SK-N-SH treated with all-trans-retinoic acid at 6 μM for 48 hours (cell line): ENCODE measurements around the gene LRRC17.

ENCODE experiments used
- ATAC-seq: fragments of 200-7000 bp; cut with Tn5 transposase; 3 replicates; pipeline ENCODE4 v1.9.1; 2020; ENCODE audit warnings: mild to moderate bottlenecking, moderate library complexity
- BACH2 ChIP-seq: fragments of 250-450 bp; sonication (Bioruptor Pico); IDR thresholded peaks from 2 replicates; pipeline ENCODE4 v1.9.0; 2021; ENCODE audit warnings: mild to moderate bottlenecking, borderline replicate concordance
- CSDC2 ChIP-seq: fragments of 250-450 bp; sonication (Bioruptor Pico); IDR thresholded peaks from 2 replicates; pipeline ENCODE4 v1.5.0; 2020; ENCODE audit warnings: mild to moderate bottlenecking, moderate library complexity
- ESRRG ChIP-seq: fragments of 250-450 bp; sonication (Bioruptor Pico); IDR thresholded peaks from 2 replicates; pipeline ENCODE4 v1.6.1; 2021; ENCODE audit warnings: mild to moderate bottlenecking
- GLIS3 ChIP-seq: fragments of 250-450 bp; sonication (Bioruptor Pico); IDR thresholded peaks from 2 replicates; pipeline ENCODE4 v1.5.0; 2020; ENCODE audit warnings: mild to moderate bottlenecking, moderate library complexity
- ISL1 ChIP-seq: fragments of 250-450 bp; sonication (Bioruptor Pico); IDR thresholded peaks from 2 replicates; pipeline ENCODE4 v2.1.2; 2022; ENCODE audit warnings: mild to moderate bottlenecking, moderate library complexity
- OSR1 ChIP-seq: fragments of 250-450 bp; sonication (Bioruptor Pico); IDR thresholded peaks from 2 replicates; pipeline ENCODE4 v1.8.0; 2022; ENCODE audit warnings: moderate library complexity, mild to moderate bottlenecking, inconsistent platforms
- PPARA ChIP-seq: fragments of 250-450 bp; sonication (Bioruptor Pico); IDR thresholded peaks from 2 replicates; pipeline ENCODE4 v1.5.0; 2020; ENCODE audit warnings: mild to moderate bottlenecking, borderline replicate concordance
- RARB ChIP-seq: fragments of 250-450 bp; sonication (Bioruptor Pico); IDR thresholded peaks from 2 replicates; pipeline ENCODE4 v1.8.0; 2021; ENCODE audit warnings: mild to moderate bottlenecking, moderate library complexity
- SNAI2 ChIP-seq: fragments of 250-450 bp; sonication (Bioruptor Pico); IDR thresholded peaks from 2 replicates; pipeline ENCODE4 v1.5.0; 2020; ENCODE audit warnings: mild to moderate bottlenecking, moderate library complexity
- TCF4 ChIP-seq: fragments of 250-450 bp; sonication (Bioruptor Pico); IDR thresholded peaks from 2 replicates; pipeline ENCODE4 v1.8.0; 2021; ENCODE audit warnings: mild to moderate bottlenecking, moderate library complexity, borderline replicate concordance
- TOX ChIP-seq: fragments of 250-450 bp; sonication (Bioruptor Pico); IDR thresholded peaks from 2 replicates; pipeline ENCODE4 v1.8.0; 2021; ENCODE audit warnings: mild to moderate bottlenecking, moderate library complexity, borderline replicate concordance
- ZC3H10 ChIP-seq: fragments of 250-450 bp; sonication (Bioruptor Pico); IDR thresholded peaks from 2 replicates; pipeline ENCODE4 v1.5.1; 2021; ENCODE audit warnings: mild to moderate bottlenecking, moderate library complexity
- ZFP3 ChIP-seq: fragments of 250-450 bp; sonication (Bioruptor Pico); IDR thresholded peaks from 2 replicates; pipeline ENCODE4 v1.5.0; 2020; ENCODE audit warnings: mild to moderate bottlenecking, moderate library complexity
- ZFP30 ChIP-seq: fragments of 450-650 bp; formaldehyde crosslinking; IDR thresholded peaks from 2 replicates; pipeline ENCODE4 v1.5.0; 2022; ENCODE audit warnings: mild to moderate bottlenecking, moderate library complexity
- ZNF565 ChIP-seq: fragments of 450-650 bp; formaldehyde crosslinking; conservative IDR thresholded peaks from 2 replicates; pipeline ENCODE4 v1.5.0; 2020; ENCODE audit warnings: low read depth, mild to moderate bottlenecking, moderate library complexity
- ZNF70 ChIP-seq: fragments of 450-650 bp; formaldehyde crosslinking; IDR thresholded peaks from 2 replicates; pipeline ENCODE4 v1.5.0; 2020; ENCODE audit warnings: mild to moderate bottlenecking, moderate library complexity
- ZNF8 ChIP-seq: fragments of 450-650 bp; formaldehyde crosslinking; IDR thresholded peaks from 2 replicates; pipeline ENCODE4 v1.5.0; 2020; ENCODE audit warnings: mild to moderate bottlenecking, moderate library complexity
- TF ChIP-seq, protein P1 (sequence below): fragments of 250-450 bp; sonication (Bioruptor Pico); IDR thresholded peaks from 2 replicates; pipeline ENCODE4 v1.8.0; 2020; ENCODE audit warnings: mild to moderate bottlenecking, moderate library complexity, borderline replicate concordance
- TF ChIP-seq, protein P2 (sequence below): fragments of 250-450 bp; sonication (Bioruptor Pico); IDR thresholded peaks from 2 replicates; pipeline ENCODE4 v1.8.0; 2021; ENCODE audit warnings: low read depth, mild to moderate bottlenecking, moderate library complexity, borderline replicate concordance
- TF ChIP-seq, protein P3 (sequence below): fragments of 250-450 bp; sonication (Bioruptor Pico); IDR thresholded peaks from 2 replicates; pipeline ENCODE4 v1.5.0; 2020; ENCODE audit warnings: mild to moderate bottlenecking, moderate library complexity
- TF ChIP-seq, protein P4 (sequence below): fragments of 250-450 bp; sonication (Bioruptor Pico); IDR thresholded peaks from 2 replicates; pipeline ENCODE4 v1.5.1; 2020; ENCODE audit warnings: low read depth, mild to moderate bottlenecking, moderate library complexity

The LRRC17 gene

DNA sequence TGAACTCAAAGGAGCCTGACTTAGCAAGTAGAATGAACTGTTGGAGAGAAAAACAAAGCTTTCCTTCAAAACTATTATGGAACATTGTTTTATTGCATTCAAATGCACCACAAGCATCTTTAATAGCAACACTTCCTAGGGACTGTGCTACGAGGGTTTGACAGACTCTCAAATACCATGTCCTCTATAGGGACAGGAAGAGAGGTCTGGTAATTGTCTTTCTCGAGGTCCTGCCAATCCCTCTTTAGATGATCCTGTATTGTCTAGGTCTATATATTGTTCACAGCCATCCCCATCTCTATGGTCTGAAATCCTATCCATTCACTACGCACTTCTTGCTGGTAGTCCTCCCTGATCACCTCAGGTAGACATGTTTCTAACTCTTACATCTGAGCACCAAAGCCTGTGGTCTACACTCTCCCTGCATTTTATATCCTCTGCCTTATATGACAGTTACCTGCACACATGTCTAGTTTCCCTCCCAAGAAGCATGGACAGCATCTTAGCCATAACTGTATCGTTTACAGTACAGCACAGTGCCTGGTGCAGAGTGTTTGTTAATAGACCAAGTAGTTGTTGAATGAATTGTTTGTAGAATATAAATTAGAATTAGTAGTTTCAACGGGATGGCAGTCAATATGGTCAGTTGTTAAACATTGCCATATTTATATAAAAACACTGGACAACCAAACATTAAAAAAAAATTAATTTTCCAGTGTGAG, 21.7 kb upstream of the LRRC17 start:
- no peak for TF ChIP-seq PPARA
- no peak for TF ChIP-seq TOX (CRISPR knock-in tag)
- TF ChIP-seq CSDC2 (CRISPR knock-in tag) = no peak
- TF ChIP-seq, protein P1, sequence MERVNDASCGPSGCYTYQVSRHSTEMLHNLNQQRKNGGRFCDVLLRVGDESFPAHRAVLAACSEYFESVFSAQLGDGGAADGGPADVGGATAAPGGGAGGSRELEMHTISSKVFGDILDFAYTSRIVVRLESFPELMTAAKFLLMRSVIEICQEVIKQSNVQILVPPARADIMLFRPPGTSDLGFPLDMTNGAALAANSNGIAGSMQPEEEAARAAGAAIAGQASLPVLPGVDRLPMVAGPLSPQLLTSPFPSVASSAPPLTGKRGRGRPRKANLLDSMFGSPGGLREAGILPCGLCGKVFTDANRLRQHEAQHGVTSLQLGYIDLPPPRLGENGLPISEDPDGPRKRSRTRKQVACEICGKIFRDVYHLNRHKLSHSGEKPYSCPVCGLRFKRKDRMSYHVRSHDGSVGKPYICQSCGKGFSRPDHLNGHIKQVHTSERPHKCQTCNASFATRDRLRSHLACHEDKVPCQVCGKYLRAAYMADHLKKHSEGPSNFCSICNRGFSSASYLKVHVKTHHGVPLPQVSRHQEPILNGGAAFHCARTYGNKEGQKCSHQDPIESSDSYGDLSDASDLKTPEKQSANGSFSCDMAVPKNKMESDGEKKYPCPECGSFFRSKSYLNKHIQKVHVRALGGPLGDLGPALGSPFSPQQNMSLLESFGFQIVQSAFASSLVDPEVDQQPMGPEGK (CRISPR knock-in tag) = no peak
- no peak for TF ChIP-seq ZC3H10 (CRISPR knock-in tag)
- no peak for TF ChIP-seq RARB
- TF ChIP-seq ZNF8 (CRISPR knock-in tag) = no peak
- ATAC-seq = peak; percentile 60

DNA sequence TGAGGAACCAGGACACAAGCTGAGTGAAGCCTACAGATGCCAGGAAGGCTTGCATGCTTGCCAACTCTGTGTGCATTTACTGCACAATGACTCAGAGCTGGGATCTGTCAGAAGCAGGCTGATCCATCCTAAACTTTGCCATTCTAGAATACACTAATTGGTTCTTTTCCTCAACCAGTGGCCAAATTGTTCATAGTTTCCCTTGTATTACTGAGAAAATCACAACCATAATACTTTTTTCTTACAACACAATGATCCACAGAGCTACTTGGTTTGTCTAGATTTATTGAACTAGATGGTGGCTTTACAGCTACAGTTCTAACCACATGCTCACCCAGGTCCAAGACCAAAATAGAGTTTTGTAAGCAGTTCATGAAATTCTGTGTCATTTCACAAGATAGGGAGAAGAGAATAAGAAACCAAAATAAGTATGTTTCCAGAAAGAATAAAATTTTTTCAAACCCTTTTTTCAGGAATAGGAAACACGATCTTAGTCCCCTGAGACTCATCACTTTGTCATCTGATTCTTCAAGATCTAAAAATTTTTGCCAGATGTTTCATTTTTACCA, 21.0 kb upstream of the LRRC17 start:
- peak; percentile 92 for ATAC-seq

DNA sequence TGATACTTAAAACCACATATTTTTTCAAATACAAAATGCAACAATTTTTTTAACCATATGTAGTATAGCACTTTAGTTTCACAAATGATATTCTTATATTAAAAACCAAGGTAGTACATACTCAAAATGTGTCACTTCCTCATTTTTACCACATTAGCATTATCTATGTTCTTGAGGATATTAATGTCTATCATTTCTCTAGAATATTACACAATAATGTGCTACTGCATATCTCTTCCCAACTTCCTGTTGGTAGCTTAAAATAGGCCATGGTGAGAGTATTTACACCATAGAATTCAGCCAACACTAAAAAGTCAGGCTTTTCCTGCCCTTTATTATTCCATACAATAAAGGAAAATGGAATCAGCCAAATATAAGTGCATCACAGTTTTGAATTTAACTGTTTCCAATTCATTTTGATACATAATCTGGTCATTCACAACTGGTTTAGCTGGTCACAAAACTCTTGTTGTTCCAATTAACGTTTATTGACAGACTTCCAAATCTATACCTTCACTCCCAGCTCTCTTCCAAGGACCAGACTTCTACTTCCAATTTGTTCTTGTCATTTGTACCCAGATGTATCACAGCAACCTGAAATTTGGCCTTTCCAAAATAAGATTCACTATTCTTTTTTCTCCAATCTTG, 20.0 kb upstream of the LRRC17 start:
- TF ChIP-seq BACH2 (CRISPR knock-in tag) = no peak
- TF ChIP-seq, protein P2, sequence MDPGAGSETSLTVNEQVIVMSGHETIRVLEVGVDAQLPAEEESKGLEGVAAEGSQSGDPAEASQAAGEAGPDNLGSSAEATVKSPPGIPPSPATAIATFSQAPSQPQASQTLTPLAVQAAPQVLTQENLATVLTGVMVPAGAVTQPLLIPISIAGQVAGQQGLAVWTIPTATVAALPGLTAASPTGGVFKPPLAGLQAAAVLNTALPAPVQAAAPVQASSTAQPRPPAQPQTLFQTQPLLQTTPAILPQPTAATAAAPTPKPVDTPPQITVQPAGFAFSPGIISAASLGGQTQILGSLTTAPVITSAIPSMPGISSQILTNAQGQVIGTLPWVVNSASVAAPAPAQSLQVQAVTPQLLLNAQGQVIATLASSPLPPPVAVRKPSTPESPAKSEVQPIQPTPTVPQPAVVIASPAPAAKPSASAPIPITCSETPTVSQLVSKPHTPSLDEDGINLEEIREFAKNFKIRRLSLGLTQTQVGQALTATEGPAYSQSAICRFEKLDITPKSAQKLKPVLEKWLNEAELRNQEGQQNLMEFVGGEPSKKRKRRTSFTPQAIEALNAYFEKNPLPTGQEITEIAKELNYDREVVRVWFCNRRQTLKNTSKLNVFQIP (CRISPR knock-in tag) = no peak
- no peak for TF ChIP-seq TOX (CRISPR knock-in tag)
- no peak for TF ChIP-seq ZFP30
- TF ChIP-seq OSR1 (CRISPR knock-in tag) = no peak
- TF ChIP-seq ZNF565 (CRISPR knock-in tag) = no peak
- TF ChIP-seq, protein P3, sequence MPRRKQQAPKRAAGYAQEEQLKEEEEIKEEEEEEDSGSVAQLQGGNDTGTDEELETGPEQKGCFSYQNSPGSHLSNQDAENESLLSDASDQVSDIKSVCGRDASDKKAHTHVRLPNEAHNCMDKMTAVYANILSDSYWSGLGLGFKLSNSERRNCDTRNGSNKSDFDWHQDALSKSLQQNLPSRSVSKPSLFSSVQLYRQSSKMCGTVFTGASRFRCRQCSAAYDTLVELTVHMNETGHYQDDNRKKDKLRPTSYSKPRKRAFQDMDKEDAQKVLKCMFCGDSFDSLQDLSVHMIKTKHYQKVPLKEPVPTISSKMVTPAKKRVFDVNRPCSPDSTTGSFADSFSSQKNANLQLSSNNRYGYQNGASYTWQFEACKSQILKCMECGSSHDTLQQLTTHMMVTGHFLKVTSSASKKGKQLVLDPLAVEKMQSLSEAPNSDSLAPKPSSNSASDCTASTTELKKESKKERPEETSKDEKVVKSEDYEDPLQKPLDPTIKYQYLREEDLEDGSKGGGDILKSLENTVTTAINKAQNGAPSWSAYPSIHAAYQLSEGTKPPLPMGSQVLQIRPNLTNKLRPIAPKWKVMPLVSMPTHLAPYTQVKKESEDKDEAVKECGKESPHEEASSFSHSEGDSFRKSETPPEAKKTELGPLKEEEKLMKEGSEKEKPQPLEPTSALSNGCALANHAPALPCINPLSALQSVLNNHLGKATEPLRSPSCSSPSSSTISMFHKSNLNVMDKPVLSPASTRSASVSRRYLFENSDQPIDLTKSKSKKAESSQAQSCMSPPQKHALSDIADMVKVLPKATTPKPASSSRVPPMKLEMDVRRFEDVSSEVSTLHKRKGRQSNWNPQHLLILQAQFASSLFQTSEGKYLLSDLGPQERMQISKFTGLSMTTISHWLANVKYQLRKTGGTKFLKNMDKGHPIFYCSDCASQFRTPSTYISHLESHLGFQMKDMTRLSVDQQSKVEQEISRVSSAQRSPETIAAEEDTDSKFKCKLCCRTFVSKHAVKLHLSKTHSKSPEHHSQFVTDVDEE (CRISPR knock-in tag) = no peak
- TF ChIP-seq ESRRG = no peak
- TF ChIP-seq RARB = no peak
- TF ChIP-seq ZNF70 = no peak
- no peak for TF ChIP-seq ZFP3 (CRISPR knock-in tag)
- no peak for TF ChIP-seq CSDC2 (CRISPR knock-in tag)
- no peak for TF ChIP-seq TCF4 (CRISPR knock-in tag)
- no peak for ATAC-seq

More for the DNA sequence above, 21.0 kb upstream of the LRRC17 start:
- TF ChIP-seq ZNF565 (CRISPR knock-in tag) (no peak), SNAI2 (CRISPR knock-in tag) (no peak), GLIS3 (no peak), ZC3H10 (CRISPR knock-in tag) (0 out of 2 replicates have a peak, but pooled peaks have one; percentile 10), ISL1 (CRISPR knock-in tag) (peak; percentile 69; the same call in 1 of the 2 replicates)
- TF ChIP-seq, protein P4, sequence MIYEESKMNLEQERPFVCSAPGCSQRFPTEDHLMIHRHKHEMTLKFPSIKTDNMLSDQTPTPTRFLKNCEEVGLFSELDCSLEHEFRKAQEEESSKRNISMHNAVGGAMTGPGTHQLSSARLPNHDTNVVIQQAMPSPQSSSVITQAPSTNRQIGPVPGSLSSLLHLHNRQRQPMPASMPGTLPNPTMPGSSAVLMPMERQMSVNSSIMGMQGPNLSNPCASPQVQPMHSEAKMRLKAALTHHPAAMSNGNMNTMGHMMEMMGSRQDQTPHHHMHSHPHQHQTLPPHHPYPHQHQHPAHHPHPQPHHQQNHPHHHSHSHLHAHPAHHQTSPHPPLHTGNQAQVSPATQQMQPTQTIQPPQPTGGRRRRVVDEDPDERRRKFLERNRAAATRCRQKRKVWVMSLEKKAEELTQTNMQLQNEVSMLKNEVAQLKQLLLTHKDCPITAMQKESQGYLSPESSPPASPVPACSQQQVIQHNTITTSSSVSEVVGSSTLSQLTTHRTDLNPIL (CRISPR knock-in tag) = no peak
